Upper lobe of left lung (tissue), 4 donors: ENCODE results near the gene CHRNB4.

Experiments
- CTCF ChIP-seq, 6 experiments: fragments of 450-650 bp in 4 of 6; fragments of 200-600 bp in 2 of 6; sonication (generic) in 2 of 6; IDR thresholded peaks; one replicate each; pipeline ENCODE4 v1.5.1; 2016 to 2019; ENCODE audit warnings: antibody characterized with exemption in 6 of 6
- POLR2A ChIP-seq, 4 donors: fragments of 450-650 bp; IDR thresholded peaks; one replicate each; pipeline ENCODE4 v1.5.1; 2016 to 2017; ENCODE audit warnings: antibody characterized with exemption in 4 of 4, mild to moderate bottlenecking in 2 of 4

- TF ChIP-seq CTCF (IDR thresholded peaks at IDR 0.05) (no peak), POLR2A (IDR thresholded peaks at IDR 0.05) (no peak)
Observed at GRCh38 chr15:78615151-78615589, 25.8 kb downstream of the CHRNB4 start.
